GM23338 (cell line): ENCODE data around the gene CCL21. TPM values are rescaled to one million over a fixed set of nuclear protein-coding genes. Genes with fewer than 3 reads are reported as not detected.

Experiments
- ATAC-seq: fragments of 200-7000 bp; cut with Tn5 transposase; 3 replicates; pipeline ENCODE4 v1.9.1; 2020
- DNase-seq: peaks from one replicate; pipeline ENCODE4 v3.0.0-alpha.2; 2015; ENCODE audit warnings: low spot score
- H2AFZ ChIP-seq: fragments of 200-600 bp; sonication (generic); 2 replicates; pipeline ENCODE4 v1.8.0; 2016; ENCODE audit warnings: antibody characterized with exemption, mild to moderate bottlenecking, moderate library complexity
- H3F3A ChIP-seq: fragments of 200-600 bp; sonication (generic); replicated peaks from 2 replicates; pipeline ENCODE4 v1.8.0; 2017; ENCODE audit warnings: antibody characterized with exemption, mixed run types, low read depth
- H3K27ac ChIP-seq: fragments of 200-600 bp; sonication (generic); 2 replicates; pipeline ENCODE4 v1.6.1; 2016; ENCODE audit warnings: low read depth
- H3K27me3 ChIP-seq: fragments of 200-600 bp; sonication (generic); 2 replicates; pipeline ENCODE4 v1.8.0; 2016; ENCODE audit warnings: mild to moderate bottlenecking, mixed run types, moderate library complexity; ENCODE audit not compliant: insufficient read depth
- H3K36me3 ChIP-seq: fragments of 200-600 bp; sonication (generic); 2 replicates; pipeline ENCODE4 v1.8.0; 2016; ENCODE audit warnings: mild to moderate bottlenecking; ENCODE audit not compliant: insufficient read depth
- H3K4me1 ChIP-seq: fragments of 200-600 bp; sonication (generic); 2 replicates; pipeline ENCODE4 v1.8.0; 2016; ENCODE audit warnings: mild to moderate bottlenecking, moderate library complexity; ENCODE audit not compliant: insufficient read depth
- H3K4me2 ChIP-seq: fragments of 200-600 bp; sonication (generic); 2 replicates; pipeline ENCODE4 v1.7.1; 2017; ENCODE audit warnings: mixed run types
- H3K4me3 ChIP-seq: fragments of 200-600 bp; sonication (generic); 2 replicates; pipeline ENCODE4 v1.6.1; 2016; ENCODE audit warnings: mixed run types
- H3K79me2 ChIP-seq: fragments of 200-600 bp; sonication (generic); replicated peaks from 2 replicates; pipeline ENCODE4 v1.8.0; 2017; ENCODE audit warnings: mild to moderate bottlenecking; ENCODE audit not compliant: insufficient read depth
- H3K9me2 ChIP-seq: fragments of 200-600 bp; sonication (generic); 2 replicates; pipeline ENCODE4 v1.8.0; 2017; ENCODE audit not compliant: insufficient read depth
- H4K20me1 ChIP-seq: fragments of 200-600 bp; sonication (generic); replicated peaks from 2 replicates; pipeline ENCODE4 v1.8.0; 2017; ENCODE audit warnings: mild to moderate bottlenecking; ENCODE audit not compliant: insufficient read depth
- H3K27ac Mint-ChIP-seq: 2 replicates; pipeline ENCODE4 v1.8.0; 2020; ENCODE audit warnings: inconsistent platforms, mild to moderate bottlenecking, moderate library complexity, mixed read lengths
- H3K27me3 Mint-ChIP-seq: 3 replicates; pipeline ENCODE4 v1.8.0; 2022; ENCODE audit warnings: low read depth, mild to moderate bottlenecking, moderate library complexity, mixed read lengths, inconsistent platforms; ENCODE audit not compliant: insufficient read depth, poor library complexity
- H3K36me3 Mint-ChIP-seq: 3 replicates; pipeline ENCODE4 v1.8.0; 2021; ENCODE audit warnings: low read depth, mild to moderate bottlenecking, inconsistent platforms, moderate library complexity, mixed read lengths
- H3K4me1 Mint-ChIP-seq: 3 replicates; pipeline ENCODE4 v1.8.0; 2020; ENCODE audit warnings: mild to moderate bottlenecking, inconsistent platforms, mixed read lengths
- H3K4me3 Mint-ChIP-seq: 3 replicates; pipeline ENCODE4 v1.8.0; 2021; ENCODE audit warnings: moderate library complexity, mild to moderate bottlenecking, inconsistent platforms, mixed read lengths
- H3K9me3 Mint-ChIP-seq: 3 replicates; pipeline ENCODE4 v1.8.0; 2020; ENCODE audit warnings: moderate library complexity, mild to moderate bottlenecking, inconsistent platforms, mixed read lengths
- CREB1 ChIP-seq: fragments of 250-450 bp; sonication (Bioruptor Pico); IDR thresholded peaks from 2 replicates; pipeline ENCODE4 v1.5.0; 2020; ENCODE audit warnings: low read depth, mild to moderate bottlenecking, moderate library complexity
- EZH2 ChIP-seq: fragments of 200-600 bp; sonication (generic); IDR thresholded peaks from one replicate; pipeline ENCODE4 v1.8.0; 2017; ENCODE audit warnings: antibody characterized with exemption, mild to moderate bottlenecking, low read depth; ENCODE audit not compliant: unreplicated experiment
- EZH2phosphoT487 ChIP-seq: fragments of 200-600 bp; sonication (generic); IDR thresholded peaks from one replicate; pipeline ENCODE4 v1.8.1; 2018; ENCODE audit warnings: antibody characterized with exemption; ENCODE audit not compliant: unreplicated experiment
- JUNB ChIP-seq: IDR thresholded peaks from one replicate; pipeline ENCODE4 v1.6.1; 2016; ENCODE audit warnings: antibody characterized with exemption; ENCODE audit not compliant: unreplicated experiment
- NANOG ChIP-seq: IDR thresholded peaks from 2 replicates; pipeline ENCODE4 v1.6.1; 2016; ENCODE audit warnings: antibody characterized with exemption, borderline replicate concordance
- POLR2AphosphoS5 ChIP-seq: IDR thresholded peaks from 2 replicates; pipeline ENCODE4 v1.6.1; 2016; ENCODE audit warnings: antibody characterized with exemption, low read depth
- STAT1 ChIP-seq: IDR thresholded peaks from one replicate; pipeline ENCODE4 v1.6.1; 2016; ENCODE audit warnings: antibody characterized with exemption; ENCODE audit not compliant: unreplicated experiment
- ZNF114 ChIP-seq: fragments of 250-450 bp; sonication (Bioruptor Pico); IDR thresholded peaks from 2 replicates; pipeline ENCODE4 v1.5.0; 2020; ENCODE audit warnings: mild to moderate bottlenecking, moderate library complexity
- ZNF331 ChIP-seq: fragments of 250-450 bp; sonication (Bioruptor Pico); IDR thresholded peaks from 2 replicates; pipeline ENCODE4 v1.5.0; 2020; ENCODE audit warnings: low read depth, mild to moderate bottlenecking, moderate library complexity
- long read RNA-seq: library from polyadenylated mRNA; unstranded; transcript quantifications from one replicate; pipeline ENCODE4 v2.0.0, GENCODE V29; 2020; ENCODE audit not compliant: unreplicated experiment
- polyA plus RNA-seq: library from polyadenylated mRNA; unstranded; fragments of >200 nt; fragmentation: Nextera tagmentation; extraction: Ambion mirVana; gene quantifications from 2 replicates; pipeline ENCODE4 v1.2.1, GENCODE V29; 2016
- total RNA-seq: library from RNA; depleted of rRNA; stranded (reverse); fragments of >200 nt; shearing (Covaris generic); gene quantifications from 2 replicates; pipeline ENCODE4 v1.2.3, GENCODE V29; 2014; rRNA removed
- TF ChIP-seq, protein P1 (sequence below), 2 experiments: fragments of 200-600 bp in 1 of 2; sonication (generic) in 1 of 2; conservative IDR thresholded peaks; 2 replicates each; pipeline versions ENCODE4 v1.5.1 to v1.6.1; 2016 to 2017; ENCODE audit warnings: antibody characterized with exemption in 2 of 2, low read depth in 2 of 2, mild to moderate bottlenecking in 2 of 2, moderate library complexity in 1 of 2
- TF ChIP-seq, protein P2 (sequence below): fragments of 250-450 bp; sonication (Bioruptor Pico); IDR thresholded peaks from 2 replicates; pipeline ENCODE4 v1.5.0; 2020; ENCODE audit warnings: mild to moderate bottlenecking, moderate library complexity
- TF ChIP-seq, protein P3 (sequence below): IDR thresholded peaks from 2 replicates; pipeline ENCODE4 v1.6.1; 2016; ENCODE audit warnings: antibody characterized with exemption
- TF ChIP-seq, protein P4 (sequence below): IDR thresholded peaks from one replicate; pipeline ENCODE4 v1.6.1; 2018; ENCODE audit warnings: antibody characterized with exemption; ENCODE audit not compliant: unreplicated experiment

CCL21 gene, protein sequence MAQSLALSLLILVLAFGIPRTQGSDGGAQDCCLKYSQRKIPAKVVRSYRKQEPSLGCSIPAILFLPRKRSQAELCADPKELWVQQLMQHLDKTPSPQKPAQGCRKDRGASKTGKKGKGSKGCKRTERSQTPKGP
- not detected in 2 replicates for total RNA-seq
- polyA plus RNA-seq, result not detected in 2 replicates
- long read RNA-seq, result 0 reads

DNA sequence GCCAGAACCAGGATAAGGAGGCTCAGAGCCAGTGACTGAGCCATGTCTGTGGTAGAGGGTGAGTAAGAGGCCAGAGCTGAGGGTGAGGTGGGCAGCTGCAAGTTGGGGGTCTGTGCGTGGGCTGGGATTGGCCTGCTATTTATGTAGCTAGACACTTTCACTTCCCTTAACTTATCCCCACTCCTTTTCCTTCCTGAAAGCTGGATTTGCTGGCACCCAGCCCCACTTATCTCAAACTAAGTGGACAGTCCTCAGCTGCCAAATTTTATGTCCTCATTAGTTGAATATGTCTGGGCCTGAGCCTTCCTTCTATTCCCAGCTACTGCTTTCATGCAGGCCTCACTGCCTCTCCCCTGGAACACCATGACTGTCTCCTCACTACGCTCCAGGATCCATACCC lies at the start of gene CCL21:
Gene CCL21, minus strand, starts transcription at position 114 of the 400 bp plus-strand sequence. Its CDS starts 70 bp downstream, at position 44.
- Mint-ChIP-seq H3K9me3 (no peaks in the 10 kb centered on the region), H3K4me3 (no peak within 1 kb of the TSS), H3K4me1 (no peaks in the 10 kb centered on the region), H3K36me3 (no peaks in the 10 kb centered on the region), H3K27ac (no peak within 1 kb of the TSS), H3K27me3 (peaks cover 9% of the 10 kb centered on the region)
- no peaks in the 10 kb centered on the region for H4K20me1 ChIP-seq
- no peak for DNase-seq
- no peaks in the 10 kb centered on the region for H3K36me3 ChIP-seq
- H3K4me1 ChIP-seq, result no peaks in the 10 kb centered on the region
- no peaks in the 10 kb centered on the region for H3K79me2 ChIP-seq
- H2AFZ ChIP-seq, result no peak within 1 kb of the TSS
- H3K9me2 ChIP-seq, result 0 out of 2 replicates have a peak, but pooled peaks cover 4% of the 10 kb centered on the region
- no peaks in the 10 kb centered on the region for H3K27me3 ChIP-seq
- ATAC-seq, result no peak
- no peaks in the 10 kb centered on the region for H3F3A ChIP-seq
- H3K4me3 ChIP-seq, result no peak within 1 kb of the TSS
- no peak within 1 kb of the TSS for H3K4me2 ChIP-seq
- TF ChIP-seq ZNF331 (no peak), EZH2phosphoT487 (no peak), STAT1 (no peak), POLR2AphosphoS5 (no peak), EZH2 (no peak), JUNB (no peak), ZNF114 (no peak), NANOG (no peak), CREB1 (CRISPR knock-in tag) (no peak)
- TF ChIP-seq, protein P1, sequence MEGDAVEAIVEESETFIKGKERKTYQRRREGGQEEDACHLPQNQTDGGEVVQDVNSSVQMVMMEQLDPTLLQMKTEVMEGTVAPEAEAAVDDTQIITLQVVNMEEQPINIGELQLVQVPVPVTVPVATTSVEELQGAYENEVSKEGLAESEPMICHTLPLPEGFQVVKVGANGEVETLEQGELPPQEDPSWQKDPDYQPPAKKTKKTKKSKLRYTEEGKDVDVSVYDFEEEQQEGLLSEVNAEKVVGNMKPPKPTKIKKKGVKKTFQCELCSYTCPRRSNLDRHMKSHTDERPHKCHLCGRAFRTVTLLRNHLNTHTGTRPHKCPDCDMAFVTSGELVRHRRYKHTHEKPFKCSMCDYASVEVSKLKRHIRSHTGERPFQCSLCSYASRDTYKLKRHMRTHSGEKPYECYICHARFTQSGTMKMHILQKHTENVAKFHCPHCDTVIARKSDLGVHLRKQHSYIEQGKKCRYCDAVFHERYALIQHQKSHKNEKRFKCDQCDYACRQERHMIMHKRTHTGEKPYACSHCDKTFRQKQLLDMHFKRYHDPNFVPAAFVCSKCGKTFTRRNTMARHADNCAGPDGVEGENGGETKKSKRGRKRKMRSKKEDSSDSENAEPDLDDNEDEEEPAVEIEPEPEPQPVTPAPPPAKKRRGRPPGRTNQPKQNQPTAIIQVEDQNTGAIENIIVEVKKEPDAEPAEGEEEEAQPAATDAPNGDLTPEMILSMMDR (conservative IDR thresholded peaks at IDR 0.05; ENCODE audit: low read depth in 2 of 2), result no peak
- TF ChIP-seq, protein P2, sequence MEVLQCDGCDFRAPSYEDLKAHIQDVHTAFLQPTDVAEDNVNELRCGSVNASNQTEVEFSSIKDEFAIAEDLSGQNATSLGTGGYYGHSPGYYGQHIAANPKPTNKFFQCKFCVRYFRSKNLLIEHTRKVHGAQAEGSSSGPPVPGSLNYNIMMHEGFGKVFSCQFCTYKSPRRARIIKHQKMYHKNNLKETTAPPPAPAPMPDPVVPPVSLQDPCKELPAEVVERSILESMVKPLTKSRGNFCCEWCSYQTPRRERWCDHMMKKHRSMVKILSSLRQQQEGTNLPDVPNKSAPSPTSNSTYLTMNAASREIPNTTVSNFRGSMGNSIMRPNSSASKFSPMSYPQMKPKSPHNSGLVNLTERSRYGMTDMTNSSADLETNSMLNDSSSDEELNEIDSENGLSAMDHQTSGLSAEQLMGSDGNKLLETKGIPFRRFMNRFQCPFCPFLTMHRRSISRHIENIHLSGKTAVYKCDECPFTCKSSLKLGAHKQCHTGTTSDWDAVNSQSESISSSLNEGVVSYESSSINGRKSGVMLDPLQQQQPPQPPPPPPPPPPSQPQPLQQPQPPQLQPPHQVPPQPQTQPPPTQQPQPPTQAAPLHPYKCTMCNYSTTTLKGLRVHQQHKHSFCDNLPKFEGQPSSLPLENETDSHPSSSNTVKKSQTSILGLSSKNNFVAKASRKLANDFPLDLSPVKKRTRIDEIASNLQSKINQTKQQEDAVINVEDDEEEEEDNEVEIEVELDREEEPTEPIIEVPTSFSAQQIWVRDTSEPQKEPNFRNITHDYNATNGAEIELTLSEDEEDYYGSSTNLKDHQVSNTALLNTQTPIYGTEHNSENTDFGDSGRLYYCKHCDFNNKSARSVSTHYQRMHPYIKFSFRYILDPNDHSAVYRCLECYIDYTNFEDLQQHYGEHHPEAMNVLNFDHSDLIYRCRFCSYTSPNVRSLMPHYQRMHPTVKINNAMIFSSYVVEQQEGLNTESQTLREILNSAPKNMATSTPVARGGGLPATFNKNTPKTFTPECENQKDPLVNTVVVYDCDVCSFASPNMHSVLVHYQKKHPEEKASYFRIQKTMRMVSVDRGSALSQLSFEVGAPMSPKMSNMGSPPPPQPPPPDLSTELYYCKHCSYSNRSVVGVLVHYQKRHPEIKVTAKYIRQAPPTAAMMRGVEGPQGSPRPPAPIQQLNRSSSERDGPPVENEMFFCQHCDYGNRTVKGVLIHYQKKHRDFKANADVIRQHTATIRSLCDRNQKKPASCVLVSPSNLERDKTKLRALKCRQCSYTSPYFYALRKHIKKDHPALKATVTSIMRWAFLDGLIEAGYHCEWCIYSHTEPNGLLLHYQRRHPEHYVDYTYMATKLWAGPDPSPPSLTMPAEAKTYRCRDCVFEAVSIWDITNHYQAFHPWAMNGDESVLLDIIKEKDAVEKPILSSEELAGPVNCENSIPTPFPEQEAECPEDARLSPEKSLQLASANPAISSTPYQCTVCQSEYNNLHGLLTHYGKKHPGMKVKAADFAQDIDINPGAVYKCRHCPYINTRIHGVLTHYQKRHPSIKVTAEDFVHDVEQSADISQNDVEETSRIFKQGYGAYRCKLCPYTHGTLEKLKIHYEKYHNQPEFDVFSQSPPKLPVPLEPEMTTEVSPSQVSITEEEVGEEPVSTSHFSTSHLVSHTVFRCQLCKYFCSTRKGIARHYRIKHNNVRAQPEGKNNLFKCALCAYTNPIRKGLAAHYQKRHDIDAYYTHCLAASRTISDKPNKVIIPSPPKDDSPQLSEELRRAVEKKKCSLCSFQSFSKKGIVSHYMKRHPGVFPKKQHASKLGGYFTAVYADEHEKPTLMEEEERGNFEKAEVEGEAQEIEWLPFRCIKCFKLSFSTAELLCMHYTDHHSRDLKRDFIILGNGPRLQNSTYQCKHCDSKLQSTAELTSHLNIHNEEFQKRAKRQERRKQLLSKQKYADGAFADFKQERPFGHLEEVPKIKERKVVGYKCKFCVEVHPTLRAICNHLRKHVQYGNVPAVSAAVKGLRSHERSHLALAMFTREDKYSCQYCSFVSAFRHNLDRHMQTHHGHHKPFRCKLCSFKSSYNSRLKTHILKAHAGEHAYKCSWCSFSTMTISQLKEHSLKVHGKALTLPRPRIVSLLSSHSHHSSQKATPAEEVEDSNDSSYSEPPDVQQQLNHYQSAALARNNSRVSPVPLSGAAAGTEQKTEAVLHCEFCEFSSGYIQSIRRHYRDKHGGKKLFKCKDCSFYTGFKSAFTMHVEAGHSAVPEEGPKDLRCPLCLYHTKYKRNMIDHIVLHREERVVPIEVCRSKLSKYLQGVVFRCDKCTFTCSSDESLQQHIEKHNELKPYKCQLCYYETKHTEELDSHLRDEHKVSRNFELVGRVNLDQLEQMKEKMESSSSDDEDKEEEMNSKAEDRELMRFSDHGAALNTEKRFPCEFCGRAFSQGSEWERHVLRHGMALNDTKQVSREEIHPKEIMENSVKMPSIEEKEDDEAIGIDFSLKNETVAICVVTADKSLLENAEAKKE (CRISPR knock-in tag), result no peak
- TF ChIP-seq, protein P3, sequence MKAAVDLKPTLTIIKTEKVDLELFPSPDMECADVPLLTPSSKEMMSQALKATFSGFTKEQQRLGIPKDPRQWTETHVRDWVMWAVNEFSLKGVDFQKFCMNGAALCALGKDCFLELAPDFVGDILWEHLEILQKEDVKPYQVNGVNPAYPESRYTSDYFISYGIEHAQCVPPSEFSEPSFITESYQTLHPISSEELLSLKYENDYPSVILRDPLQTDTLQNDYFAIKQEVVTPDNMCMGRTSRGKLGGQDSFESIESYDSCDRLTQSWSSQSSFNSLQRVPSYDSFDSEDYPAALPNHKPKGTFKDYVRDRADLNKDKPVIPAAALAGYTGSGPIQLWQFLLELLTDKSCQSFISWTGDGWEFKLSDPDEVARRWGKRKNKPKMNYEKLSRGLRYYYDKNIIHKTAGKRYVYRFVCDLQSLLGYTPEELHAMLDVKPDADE, result no peak
- TF ChIP-seq, protein P4, sequence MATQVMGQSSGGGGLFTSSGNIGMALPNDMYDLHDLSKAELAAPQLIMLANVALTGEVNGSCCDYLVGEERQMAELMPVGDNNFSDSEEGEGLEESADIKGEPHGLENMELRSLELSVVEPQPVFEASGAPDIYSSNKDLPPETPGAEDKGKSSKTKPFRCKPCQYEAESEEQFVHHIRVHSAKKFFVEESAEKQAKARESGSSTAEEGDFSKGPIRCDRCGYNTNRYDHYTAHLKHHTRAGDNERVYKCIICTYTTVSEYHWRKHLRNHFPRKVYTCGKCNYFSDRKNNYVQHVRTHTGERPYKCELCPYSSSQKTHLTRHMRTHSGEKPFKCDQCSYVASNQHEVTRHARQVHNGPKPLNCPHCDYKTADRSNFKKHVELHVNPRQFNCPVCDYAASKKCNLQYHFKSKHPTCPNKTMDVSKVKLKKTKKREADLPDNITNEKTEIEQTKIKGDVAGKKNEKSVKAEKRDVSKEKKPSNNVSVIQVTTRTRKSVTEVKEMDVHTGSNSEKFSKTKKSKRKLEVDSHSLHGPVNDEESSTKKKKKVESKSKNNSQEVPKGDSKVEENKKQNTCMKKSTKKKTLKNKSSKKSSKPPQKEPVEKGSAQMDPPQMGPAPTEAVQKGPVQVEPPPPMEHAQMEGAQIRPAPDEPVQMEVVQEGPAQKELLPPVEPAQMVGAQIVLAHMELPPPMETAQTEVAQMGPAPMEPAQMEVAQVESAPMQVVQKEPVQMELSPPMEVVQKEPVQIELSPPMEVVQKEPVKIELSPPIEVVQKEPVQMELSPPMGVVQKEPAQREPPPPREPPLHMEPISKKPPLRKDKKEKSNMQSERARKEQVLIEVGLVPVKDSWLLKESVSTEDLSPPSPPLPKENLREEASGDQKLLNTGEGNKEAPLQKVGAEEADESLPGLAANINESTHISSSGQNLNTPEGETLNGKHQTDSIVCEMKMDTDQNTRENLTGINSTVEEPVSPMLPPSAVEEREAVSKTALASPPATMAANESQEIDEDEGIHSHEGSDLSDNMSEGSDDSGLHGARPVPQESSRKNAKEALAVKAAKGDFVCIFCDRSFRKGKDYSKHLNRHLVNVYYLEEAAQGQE, result no peak
- no peak within 1 kb of the TSS for H3K27ac ChIP-seq
